ENCODE data around the gene OR4A16.

OR4A16 gene

GRCh38 chr11:55342901-55343300, at the start of gene OR4A16:
OR4A16 (plus strand) TSS chr11:55343201; CDS start chr11:55343201, 0 bp downstream.
- no peak for TF ChIP-seq CTCF (IDR thresholded peaks at IDR 0.05; ENCODE audit: low read depth, low read length, missing control alignments)
- DNase-seq (ENCODE audit: low read depth), result no peak
- H3K4me3 ChIP-seq (ENCODE audit: low read depth, low read length), result no peak within 1 kb of the TSS
- in situ Hi-C loops (cut with HindIII; ENCODE audit: low sequenced_read_pairs), result no loop called here

- in situ Hi-C loops (cut with HindIII; ENCODE audit: low sequenced_read_pairs), result no loop called here
- no peak for TF ChIP-seq CTCF (IDR thresholded peaks at IDR 0.05; ENCODE audit: low read depth, low read length, missing control alignments)
- H3K4me3 ChIP-seq (ENCODE audit: low read depth, low read length), result no peak overlapping the region
- no peak for DNase-seq (ENCODE audit: low read depth)
Measured at GRCh38 chr11:55324500-55324899, 18.5 kb upstream of the OR4A16 start.

- no peak for DNase-seq (ENCODE audit: low read depth)
- in situ Hi-C loops (cut with HindIII; ENCODE audit: low sequenced_read_pairs), result no loop called here
- H3K4me3 ChIP-seq (ENCODE audit: low read depth, low read length), result no peak overlapping the region
- TF ChIP-seq CTCF (IDR thresholded peaks at IDR 0.05; ENCODE audit: low read depth, low read length, missing control alignments), result no peak
Measured at GRCh38 chr11:55345306-55345705, 2.3 kb downstream of the OR4A16 start.

- no peak for DNase-seq (ENCODE audit: low read depth)
- in situ Hi-C loops (cut with HindIII; ENCODE audit: low sequenced_read_pairs), result no loop called here
- TF ChIP-seq CTCF (IDR thresholded peaks at IDR 0.05; ENCODE audit: low read depth, low read length, missing control alignments), result no peak
- no peak overlapping the region for H3K4me3 ChIP-seq (ENCODE audit: low read depth, low read length)
Measured at GRCh38 chr11:55349032-55349431, 6.0 kb downstream of the OR4A16 start.

- DNase-seq (ENCODE audit: low read depth), result no peak
- TF ChIP-seq CTCF (IDR thresholded peaks at IDR 0.05; ENCODE audit: low read depth, low read length, missing control alignments), result no peak
- in situ Hi-C loops (cut with HindIII; ENCODE audit: low sequenced_read_pairs), result no loop called here
- H3K4me3 ChIP-seq (ENCODE audit: low read depth, low read length), result no peak overlapping the region
Measured at GRCh38 chr11:55357560-55358184, 14.7 kb downstream of the OR4A16 start.

- H3K4me3 ChIP-seq (ENCODE audit: low read depth, low read length), result no peak within 1 kb of the TSS
- in situ Hi-C loops (cut with HindIII; ENCODE audit: low sequenced_read_pairs), result no loop called here
- DNase-seq (ENCODE audit: low read depth), result no peak
- no peak for TF ChIP-seq CTCF (IDR thresholded peaks at IDR 0.05; ENCODE audit: low read depth, low read length, missing control alignments)
Measured at GRCh38 chr11:55367674-55368073, 24.7 kb downstream of the OR4A16 start, which contains the start of gene OR4A15. OR4A15 (plus strand) TSS chr11:55367974; CDS start chr11:55367974, 0 bp downstream.

Measured in astrocyte of the cerebellum (primary cell).